ENCODE data around the gene SDHA.

- TF ChIP-seq, protein P1, sequence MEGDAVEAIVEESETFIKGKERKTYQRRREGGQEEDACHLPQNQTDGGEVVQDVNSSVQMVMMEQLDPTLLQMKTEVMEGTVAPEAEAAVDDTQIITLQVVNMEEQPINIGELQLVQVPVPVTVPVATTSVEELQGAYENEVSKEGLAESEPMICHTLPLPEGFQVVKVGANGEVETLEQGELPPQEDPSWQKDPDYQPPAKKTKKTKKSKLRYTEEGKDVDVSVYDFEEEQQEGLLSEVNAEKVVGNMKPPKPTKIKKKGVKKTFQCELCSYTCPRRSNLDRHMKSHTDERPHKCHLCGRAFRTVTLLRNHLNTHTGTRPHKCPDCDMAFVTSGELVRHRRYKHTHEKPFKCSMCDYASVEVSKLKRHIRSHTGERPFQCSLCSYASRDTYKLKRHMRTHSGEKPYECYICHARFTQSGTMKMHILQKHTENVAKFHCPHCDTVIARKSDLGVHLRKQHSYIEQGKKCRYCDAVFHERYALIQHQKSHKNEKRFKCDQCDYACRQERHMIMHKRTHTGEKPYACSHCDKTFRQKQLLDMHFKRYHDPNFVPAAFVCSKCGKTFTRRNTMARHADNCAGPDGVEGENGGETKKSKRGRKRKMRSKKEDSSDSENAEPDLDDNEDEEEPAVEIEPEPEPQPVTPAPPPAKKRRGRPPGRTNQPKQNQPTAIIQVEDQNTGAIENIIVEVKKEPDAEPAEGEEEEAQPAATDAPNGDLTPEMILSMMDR (IDR thresholded peaks at IDR 0.05), result no peak
- no peak for TF ChIP-seq EP300 (IDR thresholded peaks at IDR 0.05)
Observed at GRCh38 chr5:174876-175465, 43.1 kb upstream of the SDHA start.
